ENCODE data around the gene DAAM1. TPM values are rescaled to one million over a fixed set of nuclear protein-coding genes. Genes with fewer than 3 reads are reported as not detected.

Gene DAAM1
- total RNA-seq, 1 donor from 2014 or later = 16.5 TPM

- Histone ChIP-seq H3K4me3 (ENCODE audit: low read depth, low read length) (no peak overlapping the region), H3K36me3 (ENCODE audit: control insufficient read depth, insufficient read depth, low read length) (no peaks in the 10 kb centered on the region), H3K27me3 (ENCODE audit: control insufficient read depth, insufficient read depth, low read length) (no peaks in the 10 kb centered on the region)
- no peak for DNase-seq (ENCODE audit: low read depth)
- TF ChIP-seq CTCF (IDR thresholded peaks at IDR 0.05; ENCODE audit: insufficient read depth, low read length, poor library complexity, severe bottlenecking) = no peak
Measured at GRCh38 chr14:59269466-59269865, 81.0 kb downstream of the DAAM1 start.

GRCh38 chr14:59271256-59271655 lies 82.8 kb downstream of the DAAM1 start:
- no peaks in the 10 kb centered on the region for H3K27me3 ChIP-seq (ENCODE audit: control insufficient read depth, insufficient read depth, low read length)
- H3K4me3 ChIP-seq (ENCODE audit: low read depth, low read length) = no peak overlapping the region
- no peak for TF ChIP-seq CTCF (IDR thresholded peaks at IDR 0.05; ENCODE audit: insufficient read depth, low read length, poor library complexity, severe bottlenecking)
- H3K36me3 ChIP-seq (ENCODE audit: control insufficient read depth, insufficient read depth, low read length) = no peaks in the 10 kb centered on the region
- no peak for DNase-seq (ENCODE audit: low read depth)

- DNase-seq (ENCODE audit: low read depth) = no peak
- H3K27me3 ChIP-seq (ENCODE audit: control insufficient read depth, insufficient read depth, low read length) = no peaks in the 10 kb centered on the region
- TF ChIP-seq CTCF (IDR thresholded peaks at IDR 0.05; ENCODE audit: insufficient read depth, low read length, poor library complexity, severe bottlenecking) = no peak
- no peaks in the 10 kb centered on the region for H3K36me3 ChIP-seq (ENCODE audit: control insufficient read depth, insufficient read depth, low read length)
- no peak overlapping the region for H3K4me3 ChIP-seq (ENCODE audit: low read depth, low read length)
Measured at GRCh38 chr14:59271734-59272133, 83.3 kb downstream of the DAAM1 start.

- Histone ChIP-seq H3K4me3 (ENCODE audit: low read depth, low read length) (no peak overlapping the region), H3K36me3 (ENCODE audit: control insufficient read depth, insufficient read depth, low read length) (no peaks in the 10 kb centered on the region), H3K27me3 (ENCODE audit: control insufficient read depth, insufficient read depth, low read length) (no peaks in the 10 kb centered on the region)
- DNase-seq (ENCODE audit: low read depth) = no peak
- no peak for TF ChIP-seq CTCF (IDR thresholded peaks at IDR 0.05; ENCODE audit: insufficient read depth, low read length, poor library complexity, severe bottlenecking)
Measured at GRCh38 chr14:59272633-59273032, 84.2 kb downstream of the DAAM1 start.

DNA sequence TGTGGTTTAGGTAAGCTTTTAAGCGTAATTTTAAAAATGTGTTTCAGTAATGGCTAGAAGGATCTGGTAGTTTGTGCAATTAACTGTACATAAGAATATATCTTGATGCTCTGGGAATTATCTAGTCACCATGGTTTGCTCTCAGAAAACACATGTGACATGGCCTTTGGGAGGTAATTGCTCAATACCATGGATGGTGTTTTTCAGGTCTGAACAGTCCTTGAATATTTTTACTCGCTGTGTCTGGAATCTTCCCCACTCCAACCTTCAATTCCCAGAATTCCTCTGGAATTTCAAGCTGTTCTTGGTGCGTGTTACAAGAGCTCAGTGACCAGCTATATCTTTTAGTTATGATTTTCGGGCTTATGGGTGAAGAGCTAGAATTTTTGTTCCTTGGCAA lies 85.3 kb downstream of the DAAM1 start:
- Histone ChIP-seq H3K27me3 (ENCODE audit: control insufficient read depth, insufficient read depth, low read length) (no peaks in the 10 kb centered on the region), H3K4me3 (ENCODE audit: low read depth, low read length) (no peak overlapping the region), H3K36me3 (ENCODE audit: control insufficient read depth, insufficient read depth, low read length) (no peaks in the 10 kb centered on the region)
- no peak for TF ChIP-seq CTCF (IDR thresholded peaks at IDR 0.05; ENCODE audit: insufficient read depth, low read length, poor library complexity, severe bottlenecking)
- no peak for DNase-seq (ENCODE audit: low read depth)

DNA sequence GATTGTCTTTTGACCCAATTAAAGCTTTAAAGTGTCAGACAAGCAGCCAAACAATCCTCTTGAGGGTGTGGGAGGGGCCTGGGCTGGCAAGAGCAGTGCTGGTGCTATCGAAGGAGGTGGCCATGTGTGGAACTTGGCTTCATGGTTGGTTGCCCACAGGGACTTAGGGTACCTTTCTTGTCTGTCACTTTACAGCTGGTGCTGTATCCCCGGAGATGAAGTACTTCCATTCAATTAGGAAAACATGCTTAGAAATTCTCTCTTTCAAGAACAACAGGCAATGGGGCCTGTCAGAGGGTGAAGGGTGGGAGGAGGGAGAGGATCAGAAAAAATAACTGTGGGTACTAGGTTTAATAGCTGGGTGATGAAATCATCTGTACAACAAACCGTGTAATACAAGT lies 86.5 kb downstream of the DAAM1 start:
- no peak for TF ChIP-seq CTCF (IDR thresholded peaks at IDR 0.05; ENCODE audit: insufficient read depth, low read length, poor library complexity, severe bottlenecking)
- Histone ChIP-seq H3K4me3 (ENCODE audit: low read depth, low read length) (no peak overlapping the region), H3K36me3 (ENCODE audit: control insufficient read depth, insufficient read depth, low read length) (no peaks in the 10 kb centered on the region), H3K27me3 (ENCODE audit: control insufficient read depth, insufficient read depth, low read length) (no peaks in the 10 kb centered on the region)
- no peak for DNase-seq (ENCODE audit: low read depth)

All from kidney epithelial cell (primary cell).